A673 (cell line): ENCODE results near the gene GRID1. TPM values are rescaled to one million over a fixed set of nuclear protein-coding genes. Genes with fewer than 3 reads are reported as not detected.

Experiments used
- BruUV-seq: library from RNA; stranded (reverse); fragments of 400-500 nt; replicated peaks from 2 replicates; lab custom pipeline; 2021; lab: Mats Ljungman, UMichigan
- CTCF ChIA-PET: fragments of 300-600 bp; sonication (Branson Sonifier 250); formaldehyde crosslinking; loops from one replicate; lab custom pipeline; 2022; ENCODE audit warnings: antibody characterized with exemption; lab: Charles Lee
- POLR2A ChIA-PET: fragments of 300-600 bp; sonication (Branson Sonifier 250); formaldehyde crosslinking; loops from one replicate; lab custom pipeline; 2022; ENCODE audit warnings: antibody characterized with exemption; ENCODE audit not compliant: low non-redundant PET; lab: Charles Lee
- DNase-seq: peaks from one replicate; pipeline ENCODE4 v3.0.0-alpha.2; 2015; ENCODE audit warnings: low spot score
- H3K27ac ChIP-seq: fragments of 200-600 bp; sonication (generic); 2 replicates; pipeline ENCODE4 v1.5.1; 2016; ENCODE audit warnings: mixed run types, low read depth, mild to moderate bottlenecking, mixed read lengths, antibody characterized with exemption, low read length; ENCODE audit not compliant: poor library complexity, severe bottlenecking
- H3K27me3 ChIP-seq: fragments of 200-600 bp; sonication (generic); replicated peaks from 2 replicates; pipeline ENCODE4 v1.6.1; 2017; ENCODE audit warnings: mixed run types, low read depth, mild to moderate bottlenecking, mixed read lengths, antibody characterized with exemption, low read length; ENCODE audit not compliant: insufficient read depth, poor library complexity
- H3K36me3 ChIP-seq: fragments of 200-600 bp; sonication (generic); 2 replicates; pipeline ENCODE4 v1.6.1; 2016; ENCODE audit warnings: mixed run types, mild to moderate bottlenecking, mixed read lengths, antibody characterized with exemption, low read length; ENCODE audit not compliant: insufficient read depth, poor library complexity, severe bottlenecking
- H3K4me1 ChIP-seq: fragments of 200-600 bp; sonication (generic); 2 replicates; pipeline ENCODE4 v1.6.1; 2017; ENCODE audit warnings: mixed run types, mild to moderate bottlenecking, mixed read lengths, antibody characterized with exemption, low read length; ENCODE audit not compliant: insufficient read depth, poor library complexity, severe bottlenecking
- H3K4me3 ChIP-seq: fragments of 200-600 bp; sonication (generic); 2 replicates; pipeline ENCODE4 v1.5.1; 2016; ENCODE audit warnings: low read depth, mixed run types, mild to moderate bottlenecking, mixed read lengths, low read length; ENCODE audit not compliant: poor library complexity, severe bottlenecking
- H3K9me3 ChIP-seq: fragments of 200-600 bp; sonication (generic); 2 replicates; pipeline ENCODE4 v1.6.1; 2016; ENCODE audit warnings: mixed run types, low read depth, mild to moderate bottlenecking, mixed read lengths, antibody characterized with exemption, low read length; ENCODE audit not compliant: poor library complexity, severe bottlenecking
- EZH2 ChIP-seq: fragments of 200-600 bp; sonication (generic); IDR thresholded peaks from 2 replicates; pipeline ENCODE4 v1.6.1; 2017; ENCODE audit warnings: borderline replicate concordance, low read depth, mild to moderate bottlenecking, mixed read lengths, antibody characterized with exemption, low read length; ENCODE audit not compliant: poor library complexity, severe bottlenecking
- intact Hi-C: fragments of 100-400 bp; cut with micrococcal nuclease; formaldehyde crosslinking; loops from one replicate; pipeline ENCODE4 v1.10.0; 2022; ENCODE audit not compliant: unreplicated experiment
- microRNA-seq: library from miRNA; unstranded; fragments of <30 nt; microRNA quantifications from one replicate; pipeline ENCODE4 v1.2.0, GENCODE V29; 2021
- total RNA-seq: library from RNA; stranded (reverse); gene quantifications from 2 replicates; pipeline ENCODE4 v1.2.3, GENCODE V29; 2021
- TF ChIP-seq, protein P1 (sequence below): fragments of 300-800, 200-600 bp; sonication (generic); conservative IDR thresholded peaks from 2 replicates; pipeline ENCODE4 v1.5.1; 2017; ENCODE audit warnings: low read depth, mild to moderate bottlenecking, antibody characterized with exemption, low read length, moderate library complexity, mixed read lengths

GRID1 gene
- total RNA-seq, 1 experiment from 2014 or later = not detected

DNA sequence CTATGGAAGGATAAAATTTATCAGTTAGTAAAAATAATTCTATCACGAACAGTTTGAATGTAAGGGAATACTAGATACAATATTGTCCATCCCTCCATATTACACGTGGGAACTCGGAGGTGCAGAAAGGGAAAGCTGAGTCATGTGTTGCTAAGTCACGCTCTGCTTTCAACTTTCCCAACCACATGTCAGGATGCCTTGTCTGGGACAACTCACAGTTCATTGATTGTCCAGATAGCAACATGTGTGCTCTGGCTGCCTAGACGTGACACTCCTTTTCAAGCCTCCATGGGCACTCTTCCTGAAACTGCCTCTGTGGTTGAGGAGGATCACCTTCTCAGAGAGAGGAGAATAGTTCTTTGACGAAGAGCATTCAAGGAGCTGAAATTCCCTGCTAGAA, 808.1 kb downstream of the GRID1 start:
- Histone ChIP-seq H3K4me1 (no peaks in the 10 kb centered on the region), H3K9me3 (no peaks in the 10 kb centered on the region), H3K27ac (no peak overlapping the region), H3K36me3 (no peaks in the 10 kb centered on the region), H3K27me3 (peaks cover under 1% of the 10 kb centered on the region), H3K4me3 (no peak overlapping the region)
- POLR2A ChIA-PET = no interaction called here
- DNase-seq = no peak
- TF ChIP-seq, protein P1, sequence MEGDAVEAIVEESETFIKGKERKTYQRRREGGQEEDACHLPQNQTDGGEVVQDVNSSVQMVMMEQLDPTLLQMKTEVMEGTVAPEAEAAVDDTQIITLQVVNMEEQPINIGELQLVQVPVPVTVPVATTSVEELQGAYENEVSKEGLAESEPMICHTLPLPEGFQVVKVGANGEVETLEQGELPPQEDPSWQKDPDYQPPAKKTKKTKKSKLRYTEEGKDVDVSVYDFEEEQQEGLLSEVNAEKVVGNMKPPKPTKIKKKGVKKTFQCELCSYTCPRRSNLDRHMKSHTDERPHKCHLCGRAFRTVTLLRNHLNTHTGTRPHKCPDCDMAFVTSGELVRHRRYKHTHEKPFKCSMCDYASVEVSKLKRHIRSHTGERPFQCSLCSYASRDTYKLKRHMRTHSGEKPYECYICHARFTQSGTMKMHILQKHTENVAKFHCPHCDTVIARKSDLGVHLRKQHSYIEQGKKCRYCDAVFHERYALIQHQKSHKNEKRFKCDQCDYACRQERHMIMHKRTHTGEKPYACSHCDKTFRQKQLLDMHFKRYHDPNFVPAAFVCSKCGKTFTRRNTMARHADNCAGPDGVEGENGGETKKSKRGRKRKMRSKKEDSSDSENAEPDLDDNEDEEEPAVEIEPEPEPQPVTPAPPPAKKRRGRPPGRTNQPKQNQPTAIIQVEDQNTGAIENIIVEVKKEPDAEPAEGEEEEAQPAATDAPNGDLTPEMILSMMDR = no peak
- no peak for TF ChIP-seq EZH2
- no TSS peak for BruUV-seq
- intact Hi-C loops = no loop called here
- CTCF ChIA-PET = no interaction called here

DNA sequence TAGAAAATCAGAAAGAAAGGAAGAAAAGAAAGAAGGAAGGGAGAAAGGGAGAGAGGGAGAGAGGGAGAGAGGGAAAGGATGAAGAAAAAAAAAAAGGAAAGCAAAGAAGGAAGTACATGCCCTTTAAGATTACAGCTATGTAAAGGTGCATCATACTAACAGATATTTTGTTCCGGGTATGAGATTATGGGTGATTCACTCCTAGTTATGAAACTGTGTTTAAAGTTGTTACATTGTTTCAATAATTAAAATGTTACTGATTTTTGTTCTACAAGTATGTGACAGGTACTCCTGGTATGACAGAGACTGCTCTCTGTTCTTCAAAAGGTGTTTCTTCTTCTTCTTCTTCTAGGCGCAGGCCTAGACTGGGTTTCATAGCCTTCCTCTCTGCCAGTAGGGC, 808.9 kb downstream of the GRID1 start:
- Histone ChIP-seq H3K27ac (no peak overlapping the region), H3K9me3 (no peaks in the 10 kb centered on the region), H3K4me3 (no peak overlapping the region), H3K4me1 (no peaks in the 10 kb centered on the region), H3K36me3 (no peaks in the 10 kb centered on the region), H3K27me3 (no peaks in the 10 kb centered on the region)
- intact Hi-C loops = no loop called here
- BruUV-seq = no TSS peak
- no peak for TF ChIP-seq EZH2
- TF ChIP-seq, protein P1 = no peak
- DNase-seq = no peak
- ChIA-PET CTCF (no interaction called here), POLR2A (no interaction called here)

DNA sequence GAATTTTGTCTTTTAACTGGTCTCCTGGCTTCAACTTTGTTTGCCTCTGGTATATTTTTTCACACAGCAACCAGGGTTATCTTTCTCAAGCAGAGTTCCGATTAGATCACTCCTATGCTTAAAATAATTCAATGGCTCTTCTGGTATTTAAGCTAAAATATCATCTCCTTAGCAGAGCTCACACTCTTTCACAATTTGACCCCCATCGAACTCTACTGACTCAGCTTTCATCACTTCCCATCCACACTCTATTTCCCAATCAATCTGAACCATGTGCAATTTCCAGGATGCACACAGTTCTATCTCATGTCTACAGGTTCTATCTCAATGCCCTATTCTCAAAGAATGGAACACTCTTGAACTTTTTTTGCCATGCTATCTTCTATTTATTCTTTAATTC, 809.5 kb downstream of the GRID1 start:
- POLR2A ChIA-PET = no interaction called here
- TF ChIP-seq, protein P1 = no peak
- TF ChIP-seq EZH2 = no peak
- no peaks in the 10 kb centered on the region for H3K27me3 ChIP-seq
- CTCF ChIA-PET = no interaction called here
- no peaks in the 10 kb centered on the region for H3K36me3 ChIP-seq
- H3K9me3 ChIP-seq = no peaks in the 10 kb centered on the region
- intact Hi-C loops = no loop called here
- no peaks in the 10 kb centered on the region for H3K4me1 ChIP-seq
- DNase-seq = no peak
- H3K27ac ChIP-seq = no peak overlapping the region
- no TSS peak for BruUV-seq
- no peak overlapping the region for H3K4me3 ChIP-seq

Small RNA genes within 50 kb of the gene (microRNA-seq; reads per million reads assigned to microRNA genes)
- not detected for gene MIR346

Other genes starting within 250 kb of the GRID1 start
- 47.0 and 49.4 TPM in 2 replicates for gene WAPL, start 155.0 kb upstream of the GRID1 start, total RNA-seq